Lung (tissue), 12 donors: ENCODE measurements around the gene GRIK3. TPM values are rescaled to one million over a fixed set of nuclear protein-coding genes. Genes with fewer than 3 reads are reported as not detected.

Experiments used
- ATAC-seq: fragments of 200-7000 bp; cut with Tn5 transposase; one replicate; pipeline ENCODE4 v1.9.1; 2020; ENCODE audit warnings: moderate number of reproducible peaks; ENCODE audit not compliant: insufficient read depth, low FRiP score
- DNase-seq, 3 donors: peaks; one replicate each; pipeline ENCODE4 v3.0.0-alpha.2; 2013 to 2017
- H3K27ac ChIP-seq, 2 donors: one replicate each; pipeline ENCODE4 v1.5.1; 2013; ENCODE audit warnings: mild to moderate bottlenecking in 2 of 2, moderate library complexity in 2 of 2, control low read depth in 1 of 2, inconsistent platforms in 1 of 2, low read depth in 1 of 2, low read length in 1 of 2
- H3K27me3 ChIP-seq, 3 donors: one replicate each; pipeline ENCODE4 v1.5.1; 2013; ENCODE audit warnings: low read length in 2 of 3; ENCODE audit not compliant: control insufficient read depth in 3 of 3, insufficient read depth in 3 of 3
- H3K36me3 ChIP-seq, 4 donors: one replicate each; pipeline ENCODE4 v1.5.1; 2013; ENCODE audit warnings: low read length in 4 of 4, mild to moderate bottlenecking in 1 of 4, moderate library complexity in 1 of 4; ENCODE audit not compliant: control insufficient read depth in 4 of 4, insufficient read depth in 4 of 4
- H3K4me1 ChIP-seq, 5 donors: one replicate each; pipeline ENCODE4 v1.5.1; 2013; ENCODE audit warnings: low read length in 5 of 5, mild to moderate bottlenecking in 2 of 5, moderate library complexity in 1 of 5; ENCODE audit not compliant: control insufficient read depth in 5 of 5, insufficient read depth in 5 of 5
- H3K4me3 ChIP-seq: one replicate; pipeline ENCODE4 v1.5.1; 2013; ENCODE audit warnings: mild to moderate bottlenecking, control low read depth, moderate library complexity
- H3K9ac ChIP-seq, 2 donors: one replicate each; pipeline ENCODE4 v1.5.1; 2013; ENCODE audit warnings: low read length in 2 of 2, control low read depth in 1 of 2; ENCODE audit not compliant: insufficient read depth in 1 of 2
- H3K9me3 ChIP-seq, 4 donors: one replicate each; pipeline ENCODE4 v1.5.1; 2013; ENCODE audit warnings: low read length in 3 of 4, mild to moderate bottlenecking in 1 of 4, moderate library complexity in 1 of 4; ENCODE audit not compliant: control insufficient read depth in 4 of 4, insufficient read depth in 3 of 4
- WGBS, 2 donors: extraction: QIAGEN DNeasy Blood & Tissue Kit; methylation state at CpG; one replicate each; pipeline ENCODE4 v1.1.7; 2013; 5-methylcytosine and 5-hydroxymethylcytosine counted together
- polyA plus RNA-seq, 2 donors: library from polyadenylated mRNA; stranded (reverse); fragments of 200-250 nt; gene quantifications; one replicate each; pipeline ENCODE4 v1.2.1, GENCODE V29; 2013
- total RNA-seq, 2 donors: library from RNA; depleted of rRNA in 1 of 2; stranded (reverse); fragments of >200 nt in 1 of 2; gene quantifications; one replicate each; pipeline ENCODE4 v1.2.1, GENCODE V29; 2014 to 2021
- TF ChIP-seq, protein P1 (sequence below): IDR thresholded peaks from 2 replicates; pipeline ENCODE4 v1.5.1; 2012; ENCODE audit warnings: mild to moderate bottlenecking; ENCODE audit errors: control extremely low read depth, extremely low read depth
- donor health status: control.
- donor health status: control.
- donor health status: Bipolar disorder and iron deficiency.
- donor health status: healthy.
- donor health status: DM: yes; HTN: yes; CAD: no.

Gene GRIK3
- total and polyA plus RNA-seq, 4 donors: 0.01 to 0.40 (median 0.07) TPM

DNA sequence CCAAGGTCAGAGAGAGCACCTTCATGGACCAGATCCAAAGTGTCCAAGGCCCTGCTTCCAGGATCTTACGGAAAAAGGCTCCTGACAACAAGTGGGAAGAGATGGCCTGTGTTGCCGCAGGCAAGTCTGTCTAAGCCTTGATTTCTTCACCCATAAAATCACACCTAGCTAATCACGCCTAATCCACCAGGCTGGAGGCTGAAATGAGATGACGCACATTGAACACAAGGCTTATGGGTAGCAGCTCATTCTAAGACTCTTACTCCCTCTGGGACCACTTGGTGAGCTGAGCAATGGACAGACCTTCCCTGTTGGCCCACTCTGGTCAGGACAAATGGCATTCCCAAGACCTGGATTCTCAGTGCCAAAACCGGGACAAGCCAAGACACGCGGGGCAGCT lies 38.2 kb downstream of the GRIK3 start:
- 93 to 94% methylated on average over 7 of the region's 7 CpGs for WGBS, 2 donors

GRCh38 chr1:36994868-36995267 lies 39.4 kb downstream of the GRIK3 start:
- peaks cover 0 to 2% (median 2%) of the 10 kb centered on the region in 3 donors for H3K27me3 ChIP-seq
- WGBS, 2 donors: 59 to 69% methylated on average over 8 of the region's 8 CpGs
- H3K4me3 ChIP-seq: no peak overlapping the region
- DNase-seq (no peak), ATAC-seq (no peak)
- TF ChIP-seq, protein P1, sequence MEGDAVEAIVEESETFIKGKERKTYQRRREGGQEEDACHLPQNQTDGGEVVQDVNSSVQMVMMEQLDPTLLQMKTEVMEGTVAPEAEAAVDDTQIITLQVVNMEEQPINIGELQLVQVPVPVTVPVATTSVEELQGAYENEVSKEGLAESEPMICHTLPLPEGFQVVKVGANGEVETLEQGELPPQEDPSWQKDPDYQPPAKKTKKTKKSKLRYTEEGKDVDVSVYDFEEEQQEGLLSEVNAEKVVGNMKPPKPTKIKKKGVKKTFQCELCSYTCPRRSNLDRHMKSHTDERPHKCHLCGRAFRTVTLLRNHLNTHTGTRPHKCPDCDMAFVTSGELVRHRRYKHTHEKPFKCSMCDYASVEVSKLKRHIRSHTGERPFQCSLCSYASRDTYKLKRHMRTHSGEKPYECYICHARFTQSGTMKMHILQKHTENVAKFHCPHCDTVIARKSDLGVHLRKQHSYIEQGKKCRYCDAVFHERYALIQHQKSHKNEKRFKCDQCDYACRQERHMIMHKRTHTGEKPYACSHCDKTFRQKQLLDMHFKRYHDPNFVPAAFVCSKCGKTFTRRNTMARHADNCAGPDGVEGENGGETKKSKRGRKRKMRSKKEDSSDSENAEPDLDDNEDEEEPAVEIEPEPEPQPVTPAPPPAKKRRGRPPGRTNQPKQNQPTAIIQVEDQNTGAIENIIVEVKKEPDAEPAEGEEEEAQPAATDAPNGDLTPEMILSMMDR: no peak
- H3K27ac ChIP-seq: no peak overlapping the region
- H3K9me3 ChIP-seq: no peaks in the 10 kb centered on the region
- no peak overlapping the region for H3K9ac ChIP-seq
- H3K4me1 ChIP-seq: no peaks in the 10 kb centered on the region
- no peaks in the 10 kb centered on the region for H3K36me3 ChIP-seq

More for the DNA sequence above, 38.2 kb downstream of the GRIK3 start:
- DNase-seq (no peak), ATAC-seq (no peak)
- H3K9me3 ChIP-seq: no peaks in the 10 kb centered on the region
- H3K36me3 ChIP-seq: no peaks in the 10 kb centered on the region
- no peak overlapping the region for H3K4me3 ChIP-seq
- H3K27ac ChIP-seq: no peak overlapping the region
- H3K4me1 ChIP-seq: no peaks in the 10 kb centered on the region
- H3K27me3 ChIP-seq: peaks cover 0 to 2% (median 0%) of the 10 kb centered on the region in 3 donors
- H3K9ac ChIP-seq: no peak overlapping the region
- TF ChIP-seq, protein P1: no peak

GRCh38 chr1:36994294-36994693 lies 40.0 kb downstream of the GRIK3 start:
- Histone ChIP-seq H3K27me3 (peaks cover 0 to 5% (median 2%) of the 10 kb centered on the region in 3 donors), H3K9me3 (no peaks in the 10 kb centered on the region), H3K36me3 (no peaks in the 10 kb centered on the region), H3K4me1 (peaks cover 0 to 3% (median 0%) of the 10 kb centered on the region in 5 donors), H3K9ac (no peak overlapping the region), H3K4me3 (no peak overlapping the region), H3K27ac (no peak overlapping the region)
- TF ChIP-seq, protein P1: no peak
- WGBS, 2 donors: 77 to 87% methylated on average over 2 of the region's 2 CpGs
- no peak for DNase-seq
- no peak for ATAC-seq
